Measurements from ENCODE around the gene COPZ1.

DNA sequence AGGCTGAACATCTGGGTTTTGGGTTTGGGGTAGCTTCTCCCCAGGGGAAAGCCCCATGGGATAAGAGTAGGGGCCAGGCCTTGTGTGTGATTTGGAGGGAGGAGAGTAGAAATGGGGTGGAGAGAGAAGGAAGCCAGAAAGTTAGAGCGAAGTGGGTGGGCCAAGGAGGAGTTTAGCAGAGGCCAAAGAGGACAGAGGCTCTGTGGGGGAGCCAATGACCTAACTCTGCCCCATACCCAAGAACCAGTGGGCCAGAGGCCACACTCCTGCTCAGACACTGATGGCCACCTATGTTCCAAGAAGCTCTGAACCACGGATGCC is 50.3 kb downstream of the COPZ1 start:
- TF ChIP-seq, protein P1, sequence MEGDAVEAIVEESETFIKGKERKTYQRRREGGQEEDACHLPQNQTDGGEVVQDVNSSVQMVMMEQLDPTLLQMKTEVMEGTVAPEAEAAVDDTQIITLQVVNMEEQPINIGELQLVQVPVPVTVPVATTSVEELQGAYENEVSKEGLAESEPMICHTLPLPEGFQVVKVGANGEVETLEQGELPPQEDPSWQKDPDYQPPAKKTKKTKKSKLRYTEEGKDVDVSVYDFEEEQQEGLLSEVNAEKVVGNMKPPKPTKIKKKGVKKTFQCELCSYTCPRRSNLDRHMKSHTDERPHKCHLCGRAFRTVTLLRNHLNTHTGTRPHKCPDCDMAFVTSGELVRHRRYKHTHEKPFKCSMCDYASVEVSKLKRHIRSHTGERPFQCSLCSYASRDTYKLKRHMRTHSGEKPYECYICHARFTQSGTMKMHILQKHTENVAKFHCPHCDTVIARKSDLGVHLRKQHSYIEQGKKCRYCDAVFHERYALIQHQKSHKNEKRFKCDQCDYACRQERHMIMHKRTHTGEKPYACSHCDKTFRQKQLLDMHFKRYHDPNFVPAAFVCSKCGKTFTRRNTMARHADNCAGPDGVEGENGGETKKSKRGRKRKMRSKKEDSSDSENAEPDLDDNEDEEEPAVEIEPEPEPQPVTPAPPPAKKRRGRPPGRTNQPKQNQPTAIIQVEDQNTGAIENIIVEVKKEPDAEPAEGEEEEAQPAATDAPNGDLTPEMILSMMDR (IDR thresholded peaks at IDR 0.05 in 2 of 3, conservative IDR thresholded peaks at IDR 0.05 in 1 of 3; ENCODE audit: insufficient read depth in 2 of 3, low read depth in 1 of 3, low read length in 3 of 3) = no peak
- TF ChIP-seq C11orf30 (IDR thresholded peaks at IDR 0.05; ENCODE audit: low read depth) = no peak
- TF ChIP-seq POLR2A (conservative IDR thresholded peaks at IDR 0.05) = no peak
- no peak for TF ChIP-seq ZZZ3 (IDR thresholded peaks at IDR 0.05)
- no peak for TF ChIP-seq CREM (IDR thresholded peaks at IDR 0.05; ENCODE audit: low read depth)
- TF ChIP-seq EZH2 (IDR thresholded peaks at IDR 0.05; ENCODE audit: borderline replicate concordance, low read depth, low read length) = no peak
- no peak for TF ChIP-seq POLR2AphosphoS2 (IDR thresholded peaks at IDR 0.05; ENCODE audit: low read length)
- TF ChIP-seq CHD4 (IDR thresholded peaks at IDR 0.05; ENCODE audit: insufficient read depth, insufficient replicate concordance, low read depth, low read length, poor library complexity, severe bottlenecking) = no peak
- TF ChIP-seq ZNF165 (CRISPR knock-in tag; IDR thresholded peaks at IDR 0.05; ENCODE audit: borderline replicate concordance) = no peak
